ACC112 (cell line): ENCODE measurements around the gene NUP62CL.

Experiments used
- H2AFZ ChIP-seq: fragments of 200-600 bp; sonication (generic); one replicate; pipeline ENCODE4 v1.6.0; 2017; ENCODE audit warnings: antibody characterized with exemption, low read length; ENCODE audit not compliant: unreplicated experiment
- H3K27ac ChIP-seq: fragments of 200-600 bp; sonication (generic); 2 replicates; pipeline ENCODE4 v1.5.1; 2014; ENCODE audit warnings: low read depth, mild to moderate bottlenecking, antibody characterized with exemption, low read length, moderate library complexity
- H3K27me3 ChIP-seq: fragments of 200-600 bp; sonication (generic); 2 replicates; pipeline ENCODE4 v1.6.1; 2014; ENCODE audit warnings: mild to moderate bottlenecking, antibody characterized with exemption, low read length, moderate library complexity, mixed read lengths; ENCODE audit not compliant: insufficient read depth
- H3K36me3 ChIP-seq: fragments of 200-600 bp; sonication (generic); 2 replicates; pipeline ENCODE4 v1.6.1; 2016; ENCODE audit warnings: mild to moderate bottlenecking, antibody characterized with exemption, low read length, moderate library complexity, mixed read lengths; ENCODE audit not compliant: insufficient read depth
- H3K4me1 ChIP-seq: fragments of 200-600 bp; sonication (generic); one replicate; pipeline ENCODE4 v1.6.1; 2016; ENCODE audit warnings: low read length, mixed read lengths; ENCODE audit not compliant: insufficient read depth, unreplicated experiment, control insufficient read depth
- H3K4me3 ChIP-seq: fragments of 200-600 bp; sonication (generic); 2 replicates; pipeline ENCODE4 v1.5.1; 2014; ENCODE audit warnings: mild to moderate bottlenecking, low read depth, low read length
- H3K79me2 ChIP-seq: fragments of 200-600 bp; sonication (generic); one replicate; pipeline ENCODE4 v1.6.0; 2016; ENCODE audit warnings: low read length; ENCODE audit not compliant: control insufficient read depth, unreplicated experiment, insufficient read depth

Gene NUP62CL, protein sequence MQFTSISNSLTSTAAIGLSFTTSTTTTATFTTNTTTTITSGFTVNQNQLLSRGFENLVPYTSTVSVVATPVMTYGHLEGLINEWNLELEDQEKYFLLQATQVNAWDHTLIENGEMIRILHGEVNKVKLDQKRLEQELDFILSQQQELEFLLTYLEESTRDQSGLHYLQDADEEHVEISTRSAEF

DNA sequence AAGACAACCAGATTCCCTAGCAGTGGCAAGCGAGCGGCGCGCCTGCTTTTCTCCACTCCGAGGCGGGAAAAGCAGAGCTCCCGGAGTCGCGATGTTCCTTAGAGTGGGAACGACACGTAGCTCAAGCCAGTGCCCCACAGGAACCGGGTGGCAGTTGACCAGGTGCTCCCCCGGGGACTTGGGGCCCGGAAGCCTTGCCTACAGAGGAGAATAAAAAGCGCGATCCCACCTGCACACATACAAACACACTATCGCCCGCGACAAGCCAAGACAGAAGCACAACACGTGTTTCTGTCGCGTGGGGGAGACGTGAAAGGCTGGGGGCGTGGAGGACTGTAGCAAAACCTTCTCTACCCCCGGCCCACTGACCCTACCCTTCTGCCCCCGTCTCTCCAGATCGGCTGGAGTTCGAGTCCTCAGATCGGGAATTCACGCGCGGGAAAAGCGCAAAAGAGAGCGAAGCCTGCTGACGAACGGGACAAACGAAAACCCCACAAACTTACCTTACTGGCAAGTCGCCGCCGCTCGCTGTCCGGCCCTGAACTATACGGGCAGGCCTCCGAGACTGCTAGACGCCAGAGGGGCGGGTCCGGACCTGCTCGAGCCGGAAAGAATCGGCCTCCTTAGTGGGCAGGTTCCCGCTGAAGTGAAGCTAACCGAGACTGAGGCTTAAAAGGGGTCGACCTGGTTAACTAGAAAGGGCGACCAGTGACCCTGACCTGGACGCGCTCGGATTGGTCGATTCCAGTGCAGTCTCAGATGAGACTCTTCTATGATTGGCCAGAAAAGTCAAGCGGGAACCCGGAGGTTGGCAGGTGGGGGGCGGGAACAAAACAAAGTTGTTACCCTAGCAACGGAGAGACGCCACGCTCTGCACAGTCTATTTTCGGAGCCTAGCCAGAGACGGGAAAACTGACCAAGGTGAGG is at the start of gene NUP62CL, which contains the start of gene DNAAF6:
TSS of gene NUP62CL (minus strand) at position 664 of the 927 bp plus-strand sequence. CDS start 31,287 bp downstream, outside the sequence.
TSS of gene DNAAF6 (plus strand) at position 842 of the 927 bp plus-strand sequence. CDS start 6,265 bp downstream, outside the sequence.
- H3K4me1 ChIP-seq = no peaks in the 10 kb centered on the region
- peak within 1 kb of the TSS; percentile 71 for H3K4me3 ChIP-seq
- H3K27me3 ChIP-seq = peaks cover 22% of the 10 kb centered on the region
- no peaks in the 10 kb centered on the region for H3K79me2 ChIP-seq
- H3K27ac ChIP-seq = no peak within 1 kb of the TSS
- H3K36me3 ChIP-seq = no peaks in the 10 kb centered on the region
- H2AFZ ChIP-seq = peak within 1 kb of the TSS; percentile 43

DNA sequence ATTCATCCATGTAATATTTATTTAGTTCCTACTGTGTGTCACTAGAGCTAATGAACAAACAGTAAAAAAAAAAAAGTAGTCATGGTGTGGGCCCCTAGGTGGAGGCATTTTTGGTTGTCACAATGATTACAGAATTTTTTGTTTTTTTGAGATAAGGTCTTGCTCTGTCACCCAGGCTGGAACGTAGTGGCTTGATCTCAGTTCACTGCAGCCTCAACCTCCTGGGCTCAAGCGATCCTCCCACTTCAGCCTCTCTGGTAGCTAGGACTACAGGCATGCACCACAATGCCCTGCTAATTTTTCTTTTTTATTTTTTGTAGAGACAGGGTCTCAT is 22.2 kb upstream of the NUP62CL start:
- Histone ChIP-seq H3K36me3 (no peaks in the 10 kb centered on the region), H3K4me3 (no peak overlapping the region), H3K79me2 (no peaks in the 10 kb centered on the region), H3K4me1 (no peaks in the 10 kb centered on the region), H3K27ac (no peak overlapping the region), H2AFZ (no peak overlapping the region), H3K27me3 (no peaks in the 10 kb centered on the region)

DNA sequence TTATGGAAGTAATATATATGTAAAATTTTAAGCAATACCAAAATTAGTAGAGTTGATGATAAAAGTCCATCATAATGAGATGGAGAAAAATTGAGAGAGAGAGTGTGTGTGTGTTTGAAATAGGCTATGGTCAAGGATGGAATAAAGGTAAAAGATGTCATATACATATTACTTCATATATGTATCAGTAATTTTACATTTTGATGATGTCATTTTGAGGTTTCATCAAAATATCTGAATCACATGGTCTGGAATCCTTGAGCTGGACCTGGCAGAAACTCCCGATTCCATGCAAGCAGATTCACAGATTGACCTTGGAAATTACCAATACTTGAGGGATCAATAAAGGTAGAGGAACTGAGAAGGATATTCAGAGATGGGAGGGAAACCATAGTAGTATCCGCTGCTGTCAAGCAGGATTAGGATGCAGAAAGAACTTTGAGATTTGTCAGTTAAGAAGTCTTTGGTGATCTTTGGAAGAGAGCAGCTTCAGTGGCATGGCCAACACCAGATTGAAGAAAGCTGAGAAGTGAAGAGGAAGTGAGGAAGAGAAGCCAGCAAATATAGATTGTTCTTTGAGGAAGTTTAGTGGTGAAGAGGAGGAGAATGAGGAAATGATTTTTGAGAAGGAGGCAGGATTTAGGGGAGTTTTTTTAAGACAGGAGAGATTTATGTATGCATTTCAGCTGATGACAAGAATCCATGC is 21.7 kb upstream of the NUP62CL start:
- no peak overlapping the region for H2AFZ ChIP-seq
- H3K27me3 ChIP-seq = no peaks in the 10 kb centered on the region
- H3K36me3 ChIP-seq = no peaks in the 10 kb centered on the region
- H3K4me3 ChIP-seq = no peak overlapping the region
- H3K4me1 ChIP-seq = no peaks in the 10 kb centered on the region
- no peaks in the 10 kb centered on the region for H3K79me2 ChIP-seq
- no peak overlapping the region for H3K27ac ChIP-seq

DNA sequence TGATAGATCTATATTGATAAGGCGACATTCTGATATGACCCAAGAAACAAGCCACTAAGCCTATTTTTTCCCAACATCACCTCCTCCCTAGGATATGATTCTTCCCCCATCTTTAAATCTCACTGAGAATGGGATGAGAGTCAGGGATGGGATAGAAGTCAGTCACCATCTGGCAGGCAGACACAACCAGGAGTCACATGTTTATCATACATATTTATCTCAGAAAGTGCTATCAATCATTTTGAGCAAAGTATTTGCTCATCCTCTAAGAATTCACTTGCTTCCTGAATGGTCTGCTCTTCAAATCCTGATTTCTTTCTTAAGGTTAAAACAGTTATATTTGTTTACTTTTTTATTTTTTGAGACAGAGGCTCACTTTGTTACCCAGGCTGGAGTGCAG is 20.5 kb upstream of the NUP62CL start:
- no peaks in the 10 kb centered on the region for H3K4me1 ChIP-seq
- H3K79me2 ChIP-seq = no peaks in the 10 kb centered on the region
- no peaks in the 10 kb centered on the region for H3K36me3 ChIP-seq
- no peak overlapping the region for H3K27ac ChIP-seq
- H3K4me3 ChIP-seq = no peak overlapping the region
- H2AFZ ChIP-seq = no peak overlapping the region
- H3K27me3 ChIP-seq = no peaks in the 10 kb centered on the region

DNA sequence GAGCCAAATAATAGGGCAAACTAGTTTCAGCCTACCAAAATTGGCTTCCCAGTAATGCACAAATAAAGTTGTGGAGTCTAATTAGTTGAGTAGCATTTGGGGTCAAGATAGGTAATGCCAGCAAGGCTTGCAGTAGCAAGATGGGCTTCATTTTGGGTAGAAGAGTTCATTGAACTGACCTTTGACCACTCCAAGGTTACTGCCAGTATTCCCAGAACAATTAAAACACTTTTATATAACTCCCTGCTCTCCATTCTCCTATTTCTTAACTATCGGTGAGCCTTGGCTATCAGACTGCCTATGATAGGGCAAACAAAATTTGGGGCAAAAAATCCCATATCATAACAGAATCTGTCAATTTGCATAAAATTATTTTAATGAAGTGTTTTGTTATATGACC is 7.2 kb upstream of the NUP62CL start:
- H3K36me3 ChIP-seq = no peaks in the 10 kb centered on the region
- H3K27ac ChIP-seq = no peak overlapping the region
- H2AFZ ChIP-seq = no peak overlapping the region
- peaks cover 5% of the 10 kb centered on the region; the same call in 1 of the 2 replicates for H3K27me3 ChIP-seq
- H3K4me3 ChIP-seq = no peak overlapping the region
- H3K4me1 ChIP-seq = no peaks in the 10 kb centered on the region
- H3K79me2 ChIP-seq = no peaks in the 10 kb centered on the region

DNA sequence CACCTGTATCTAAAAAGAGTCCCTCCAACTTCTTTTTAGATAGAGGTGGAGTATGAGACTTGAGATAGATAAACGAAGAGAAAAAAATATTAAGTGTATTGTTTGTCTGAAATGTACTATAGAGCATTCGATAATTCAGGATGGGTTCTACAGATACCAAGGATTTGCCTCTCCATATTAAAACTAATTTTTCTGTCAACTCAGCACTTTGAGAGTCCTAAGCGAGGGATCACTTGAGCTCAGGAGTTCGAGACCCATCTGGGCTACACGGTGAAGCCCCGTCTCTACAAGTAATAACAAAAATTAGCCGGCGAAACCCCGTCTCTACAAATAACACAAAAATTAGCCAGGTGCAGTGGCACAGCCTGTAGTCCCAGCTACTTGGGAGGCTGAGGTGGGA is 1.7 kb upstream of the NUP62CL start:
- H3K36me3 ChIP-seq = no peaks in the 10 kb centered on the region
- H3K4me1 ChIP-seq = no peaks in the 10 kb centered on the region
- H3K27ac ChIP-seq = no peak overlapping the region
- peaks cover 22% of the 10 kb centered on the region for H3K27me3 ChIP-seq
- no peak overlapping the region for H3K4me3 ChIP-seq
- H2AFZ ChIP-seq = no peak overlapping the region
- no peaks in the 10 kb centered on the region for H3K79me2 ChIP-seq

DNA sequence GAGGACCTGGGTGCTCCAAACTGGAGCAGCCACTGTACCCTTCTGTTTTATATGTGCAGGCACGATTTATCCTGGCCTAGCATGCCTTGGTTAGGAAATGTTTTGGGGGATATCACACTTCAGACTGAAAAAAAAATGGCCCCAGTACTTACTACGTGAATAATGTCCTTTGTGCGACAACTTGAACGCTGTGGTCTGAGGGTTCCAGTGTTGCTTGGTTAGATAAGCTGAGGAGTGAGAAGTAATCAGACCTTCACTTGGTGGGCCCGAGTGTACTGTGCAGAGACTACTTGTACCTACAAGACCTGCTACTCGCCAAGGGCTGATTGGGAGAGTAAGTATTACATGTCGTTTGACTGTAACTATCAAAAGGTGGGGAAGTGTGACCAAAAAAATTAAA is 856 bp upstream of the NUP62CL start:
- Histone ChIP-seq H3K27ac (no peak overlapping the region), H3K36me3 (no peaks in the 10 kb centered on the region), H3K4me3 (no peak overlapping the region), H2AFZ (no peak overlapping the region), H3K79me2 (no peaks in the 10 kb centered on the region), H3K27me3 (peaks cover 22% of the 10 kb centered on the region), H3K4me1 (no peaks in the 10 kb centered on the region)

DNA sequence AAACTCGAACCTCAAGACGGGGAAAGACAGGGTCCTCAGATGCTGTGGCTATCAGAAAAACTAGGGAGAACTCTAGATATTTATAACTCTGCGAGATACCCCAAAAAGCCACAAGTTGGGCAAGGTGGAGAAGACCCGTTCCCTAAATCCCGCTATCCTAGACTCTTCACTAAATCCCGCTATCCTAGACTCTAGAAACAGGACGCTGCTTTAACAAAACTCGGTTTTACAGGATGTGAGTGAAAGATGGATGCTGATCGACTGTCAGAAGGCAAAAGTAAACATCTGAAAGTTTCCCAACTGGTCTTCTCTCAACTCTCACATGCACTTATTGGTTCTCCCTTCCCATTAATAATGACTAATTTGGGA is 448 bp upstream of the NUP62CL start:
- no peak overlapping the region for H2AFZ ChIP-seq
- peak overlapping the region; percentile 71 for H3K4me3 ChIP-seq

DNA sequence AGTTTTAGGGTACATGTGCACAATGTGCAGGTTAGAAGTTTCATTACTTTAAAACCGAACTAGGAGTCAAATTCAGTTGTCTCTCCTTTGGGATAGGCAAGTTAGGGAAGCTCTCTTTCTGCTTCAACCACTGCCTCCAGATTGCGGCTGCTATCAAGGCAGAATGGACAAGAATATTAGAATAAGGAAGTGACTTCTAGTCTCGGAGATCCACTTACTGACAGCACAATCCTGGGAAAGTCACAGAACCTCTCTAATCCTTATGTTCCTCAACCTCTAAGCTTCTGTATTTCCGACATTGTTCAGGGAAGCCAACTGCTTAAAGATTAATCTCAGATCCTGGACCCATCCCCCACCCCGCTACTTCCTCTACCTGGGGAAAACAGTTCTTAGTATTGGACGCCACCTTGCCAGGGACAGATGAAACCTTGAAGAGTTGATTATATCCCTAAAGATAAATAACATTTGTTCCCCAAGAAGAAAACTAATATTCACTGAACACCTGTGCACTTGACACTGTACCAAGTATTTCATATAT is 2.1 kb downstream of the NUP62CL start:
- H3K79me2 ChIP-seq = no peaks in the 10 kb centered on the region
- no peak overlapping the region for H3K27ac ChIP-seq

More for the DNA sequence above, 448 bp upstream of the NUP62CL start:
- Histone ChIP-seq H3K4me1 (no peaks in the 10 kb centered on the region), H3K79me2 (no peaks in the 10 kb centered on the region), H3K27me3 (peaks cover 22% of the 10 kb centered on the region), H3K27ac (no peak overlapping the region), H3K36me3 (no peaks in the 10 kb centered on the region)

DNA sequence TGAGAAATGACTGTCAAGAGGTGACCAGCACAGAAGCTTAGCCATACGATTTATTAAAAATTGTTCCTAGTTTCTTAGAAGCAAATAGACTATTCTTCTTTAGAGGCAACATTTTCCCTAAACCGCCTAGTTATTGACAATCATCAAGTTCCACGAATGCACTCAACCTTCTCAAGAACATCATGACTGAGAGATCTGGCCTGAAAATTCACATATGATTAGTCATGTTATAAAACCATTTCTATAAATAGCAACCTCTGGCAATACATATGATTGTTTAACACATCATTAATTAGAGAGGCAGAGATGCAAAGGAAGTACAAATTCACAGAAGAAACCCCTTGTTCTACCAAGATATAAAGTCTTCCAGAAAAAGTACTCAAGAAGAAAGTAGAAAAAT is 6.7 kb downstream of the NUP62CL start:
- Histone ChIP-seq H3K27me3 (0 out of 2 replicates have a peak, but pooled peaks cover 3% of the 10 kb centered on the region), H2AFZ (no peak overlapping the region), H3K36me3 (no peaks in the 10 kb centered on the region), H3K79me2 (no peaks in the 10 kb centered on the region), H3K27ac (no peak overlapping the region), H3K4me1 (no peaks in the 10 kb centered on the region), H3K4me3 (no peak overlapping the region)

More for the DNA sequence above, 2.1 kb downstream of the NUP62CL start:
- Histone ChIP-seq H3K27me3 (peaks cover 22% of the 10 kb centered on the region), H2AFZ (no peak overlapping the region), H3K36me3 (no peaks in the 10 kb centered on the region), H3K4me1 (no peaks in the 10 kb centered on the region), H3K4me3 (no peak overlapping the region)
